NT2/D1 (cell line): Measurements from ENCODE around the gene HAAO.

ENCODE experiments used
- DNase-seq: peaks from one replicate; pipeline ENCODE4 v3.0.0-alpha.2; 2011; ENCODE audit warnings: low read depth, low spot score
- H3K27me3 ChIP-seq: 2 replicates; pipeline ENCODE4 v1.6.0; 2011; ENCODE audit warnings: mild to moderate bottlenecking; ENCODE audit not compliant: insufficient read length, insufficient read depth
- H3K36me3 ChIP-seq: 2 replicates; pipeline ENCODE4 v1.6.1; 2011; ENCODE audit warnings: mild to moderate bottlenecking, low read length, mixed read lengths; ENCODE audit not compliant: insufficient read depth, insufficient read length
- H3K4me1 ChIP-seq: 2 replicates; pipeline ENCODE4 v1.5.1; 2011; ENCODE audit not compliant: insufficient read depth, insufficient read length
- H3K4me3 ChIP-seq: 2 replicates; pipeline ENCODE4 v1.5.1; 2011; ENCODE audit warnings: low read depth; ENCODE audit not compliant: insufficient read length
- H3K9ac ChIP-seq: 2 replicates; pipeline ENCODE4 v1.6.0; 2011; ENCODE audit warnings: low read depth; ENCODE audit not compliant: insufficient read length
- H3K9me3 ChIP-seq: 2 replicates; pipeline ENCODE4 v1.5.1; 2011; ENCODE audit warnings: mild to moderate bottlenecking, low read length; ENCODE audit not compliant: insufficient read depth
- SUZ12 ChIP-seq: IDR thresholded peaks from 2 replicates; pipeline ENCODE4 v1.6.1; 2011; ENCODE audit not compliant: insufficient read length, insufficient read depth; ENCODE audit errors: extremely low read depth
- YY1 ChIP-seq: IDR thresholded peaks from 2 replicates; pipeline ENCODE4 v1.6.1; 2011; ENCODE audit not compliant: insufficient read length, insufficient read depth
- ZNF274 ChIP-seq: IDR thresholded peaks from 2 replicates; pipeline ENCODE4 v1.6.1; 2011; ENCODE audit warnings: mild to moderate bottlenecking, low read depth, low read length

The HAAO gene

DNA sequence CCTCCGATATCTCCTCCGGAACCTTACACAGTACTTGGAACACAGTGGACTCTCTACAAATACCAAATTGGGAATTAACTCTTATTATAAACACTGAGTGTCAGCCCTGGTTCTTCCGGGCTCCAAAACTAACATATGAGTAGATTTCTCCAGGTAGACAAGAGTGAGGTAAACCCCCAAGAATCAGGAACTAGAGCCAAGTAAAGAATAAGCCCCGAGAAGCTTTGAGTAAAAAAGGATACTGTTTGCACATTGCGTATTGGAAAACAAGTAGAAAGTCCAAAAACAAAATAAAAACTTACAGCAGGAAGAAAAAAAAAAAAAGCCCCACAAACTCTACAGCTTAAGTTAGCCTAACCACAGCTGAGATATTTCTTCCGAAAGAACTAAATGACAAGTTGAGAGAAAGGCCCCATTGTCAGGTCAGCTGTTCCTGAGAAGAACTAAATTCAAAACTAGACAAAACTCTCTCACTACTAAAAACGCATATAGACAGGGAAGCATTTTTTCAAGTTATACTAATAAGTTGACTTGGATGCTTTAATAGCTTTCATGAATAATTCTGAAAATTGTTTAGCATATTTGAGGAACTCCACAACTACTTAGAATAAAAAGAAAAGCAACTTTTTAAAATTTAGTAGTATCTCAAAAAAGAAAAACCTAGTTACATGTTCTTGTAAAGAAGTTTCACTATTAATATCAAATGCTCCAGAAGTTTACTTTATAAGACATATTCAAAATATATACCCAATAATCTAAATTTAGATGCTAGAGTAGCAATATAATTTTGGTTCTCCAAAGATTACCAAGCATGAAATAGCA lies 4.3 kb upstream of the HAAO start:
- Histone ChIP-seq H3K9ac (no peak overlapping the region), H3K27me3 (no peaks in the 10 kb centered on the region), H3K4me1 (peaks cover 2% of the 10 kb centered on the region), H3K9me3 (no peaks in the 10 kb centered on the region), H3K4me3 (no peak overlapping the region), H3K36me3 (peaks cover 5% of the 10 kb centered on the region)
- DNase-seq = no peak
- TF ChIP-seq ZNF274 (no peak), YY1 (no peak), SUZ12 (no peak)

DNA sequence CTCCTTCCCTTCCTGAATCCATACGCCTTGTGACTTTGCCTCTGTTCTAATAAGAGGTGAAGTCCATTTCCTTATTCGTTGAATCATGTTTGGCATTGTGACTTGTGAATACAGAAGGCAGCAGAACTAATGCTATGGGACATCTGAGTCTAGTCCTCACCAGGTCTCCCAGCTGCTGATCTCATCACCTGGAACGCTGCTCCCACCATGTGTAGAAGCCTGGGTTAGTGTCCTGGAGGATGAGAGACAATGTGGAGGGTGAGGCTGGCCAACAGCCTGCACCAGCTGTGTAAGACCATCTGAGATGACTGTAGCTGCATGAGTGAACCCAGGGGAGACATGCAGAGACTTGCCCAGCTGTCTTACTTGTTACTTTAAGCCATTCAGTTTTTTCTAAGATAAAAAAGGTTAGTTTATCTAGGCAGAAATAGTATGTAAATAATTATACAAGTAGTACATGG lies 3.5 kb upstream of the HAAO start:
- no peak for TF ChIP-seq SUZ12
- no peak for TF ChIP-seq ZNF274
- no peak for TF ChIP-seq YY1
- DNase-seq = no peak
- Histone ChIP-seq H3K36me3 (peaks cover 5% of the 10 kb centered on the region), H3K9ac (no peak overlapping the region), H3K27me3 (no peaks in the 10 kb centered on the region), H3K4me3 (no peak overlapping the region), H3K4me1 (peaks cover 8% of the 10 kb centered on the region), H3K9me3 (no peaks in the 10 kb centered on the region)

GRCh38 chr2:42795275-42795674 lies 2.9 kb upstream of the HAAO start:
- no peak for DNase-seq
- no peak for TF ChIP-seq SUZ12
- no peak for TF ChIP-seq ZNF274
- no peak for TF ChIP-seq YY1
- Histone ChIP-seq H3K27me3 (no peaks in the 10 kb centered on the region), H3K4me3 (no peak overlapping the region), H3K9me3 (no peaks in the 10 kb centered on the region), H3K9ac (no peak overlapping the region), H3K4me1 (peaks cover 8% of the 10 kb centered on the region), H3K36me3 (peaks cover 5% of the 10 kb centered on the region)

- H3K4me1 ChIP-seq = peaks cover 8% of the 10 kb centered on the region
Observed at GRCh38 chr2:42794271-42795046, 2.1 kb upstream of the HAAO start.

GRCh38 chr2:42793334-42794270 lies 1.2 kb upstream of the HAAO start:
- peaks cover 8% of the 10 kb centered on the region for H3K4me1 ChIP-seq
- no peak for DNase-seq
- no peaks in the 10 kb centered on the region for H3K9me3 ChIP-seq
- peak overlapping the region; percentile 86 for H3K9ac ChIP-seq
- H3K36me3 ChIP-seq = peaks cover 5% of the 10 kb centered on the region
- H3K27me3 ChIP-seq = no peaks in the 10 kb centered on the region
- no peak for TF ChIP-seq ZNF274
- peak overlapping the region; percentile 67 for H3K4me3 ChIP-seq

More at GRCh38 chr2:42794271-42795046, 2.1 kb upstream of the HAAO start:
- Histone ChIP-seq H3K27me3 (no peaks in the 10 kb centered on the region), H3K9ac (no peak overlapping the region), H3K36me3 (peaks cover 5% of the 10 kb centered on the region), H3K9me3 (no peaks in the 10 kb centered on the region), H3K4me3 (no peak overlapping the region)
- no peak for DNase-seq
- TF ChIP-seq YY1 = no peak
- TF ChIP-seq SUZ12 = no peak
- no peak for TF ChIP-seq ZNF274

DNA sequence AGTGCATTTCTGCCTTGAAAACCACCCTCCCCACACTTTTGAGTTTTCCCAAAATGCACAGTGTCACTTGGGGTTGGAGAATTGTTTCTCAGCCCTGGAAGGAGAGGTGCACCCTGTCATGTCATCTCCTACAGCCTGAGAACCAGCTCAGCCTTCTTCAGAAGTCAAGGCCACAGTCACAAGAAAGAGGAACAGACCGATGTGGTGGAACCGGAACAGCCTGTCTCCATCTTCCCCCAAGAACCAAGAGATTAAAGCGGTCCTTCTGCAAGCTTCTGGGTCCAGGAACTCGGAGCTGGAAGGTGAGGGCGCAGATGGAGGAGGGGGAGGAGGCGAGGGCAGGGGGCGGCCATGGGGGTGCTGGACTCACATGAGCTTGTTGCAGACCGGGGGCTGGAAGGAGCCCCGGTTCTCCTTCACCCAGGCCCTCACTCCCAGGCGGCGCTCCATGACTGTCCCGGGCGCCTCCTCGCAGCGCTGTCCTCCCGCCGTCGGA lies 248 bp downstream of the HAAO start:
- peak overlapping the region; percentile 86 for H3K9ac ChIP-seq
- no peak for DNase-seq
- no peak for TF ChIP-seq SUZ12
- TF ChIP-seq ZNF274 = no peak
- no peak for TF ChIP-seq YY1
- H3K4me3 ChIP-seq = peak overlapping the region; percentile 67
- H3K36me3 ChIP-seq = peaks cover 5% of the 10 kb centered on the region
- peaks cover 8% of the 10 kb centered on the region for H3K4me1 ChIP-seq
- no peaks in the 10 kb centered on the region for H3K9me3 ChIP-seq
- H3K27me3 ChIP-seq = no peaks in the 10 kb centered on the region
